Measurements from ENCODE around the gene NAGA.
A peak's percentile ranks its signal among the peaks of the same experiment; 100 is the strongest.
"Not testable (repeated sequence)": the region's sequence is repeated elsewhere in the genome, so short reads cannot be mapped to it uniquely, and the experiment has no call there.

The NAGA gene

GRCh38 chr22:42074846-42075676, 4.4 kb upstream of the NAGA start:
- no peak for DNase-seq

- DNase-seq: peak; percentile 56 to 67
These were observed 3.7 kb upstream of the NAGA start, which contains the start of gene PHETA2 for GRCh38 chr22:42074132-42074811. PHETA2 (plus strand) TSS chr22:42074248; CDS start chr22:42077294, 3,046 bp downstream.

- no peak for DNase-seq
These were observed 3.0 kb upstream of the NAGA start for GRCh38 chr22:42073621-42074041.

- DNase-seq: no peak
These were observed 2.2 kb upstream of the NAGA start for GRCh38 chr22:42072606-42073330.

GRCh38 chr22:42071508-42071907, 896 bp upstream of the NAGA start:
- not testable (repeated sequence) for DNase-seq

GRCh38 chr22:42069801-42070516, 653 bp downstream of the NAGA start:
- DNase-seq: peak in 1 of 2 donors; percentile 4

GRCh38 chr22:42068291-42068690, 2.3 kb downstream of the NAGA start:
- DNase-seq: no peak

- no peak for DNase-seq
These were observed 2.9 kb downstream of the NAGA start for GRCh38 chr22:42067671-42068251.

GRCh38 chr22:42066937-42067336, 3.7 kb downstream of the NAGA start:
- DNase-seq: no peak

- DNase-seq: no peak
These were observed 4.4 kb downstream of the NAGA start for GRCh38 chr22:42066126-42066761.

- DNase-seq: no peak
These were observed 5.0 kb downstream of the NAGA start for GRCh38 chr22:42065438-42066125.

GRCh38 chr22:42064629-42065028, 6.0 kb downstream of the NAGA start:
- no peak for DNase-seq

GRCh38 chr22:42062506-42063170, 8.0 kb downstream of the NAGA start:
- DNase-seq: no peak

GRCh38 chr22:42061041-42061440, 9.6 kb downstream of the NAGA start:
- no peak for DNase-seq

GRCh38 chr22:42060489-42060888, 10.1 kb downstream of the NAGA start:
- DNase-seq: no peak

- DNase-seq: no peak
These were observed 13.7 kb downstream of the NAGA start for GRCh38 chr22:42056757-42057511.

- no peak for DNase-seq
These were observed 17.8 kb downstream of the NAGA start for GRCh38 chr22:42052765-42053164.

- DNase-seq: no peak
These were observed 19.9 kb downstream of the NAGA start for GRCh38 chr22:42050641-42051180.

GRCh38 chr22:42041784-42042183, 28.8 kb downstream of the NAGA start:
- no peak for DNase-seq

- no peak for DNase-seq
These were observed 31.3 kb downstream of the NAGA start for GRCh38 chr22:42039271-42039670.
